AG04449 (cell line): ENCODE measurements around the gene FCHO1.
A peak's percentile ranks its signal among the peaks of the same experiment; 100 is the strongest.

ENCODE experiments used
- CTCF ChIA-PET: fragments of 350-600 bp; formaldehyde crosslinking; extraction: SDS; loops from one replicate; lab custom pipeline; 2021; ENCODE audit warnings: antibody characterized with exemption; lab: Yijun Ruan, JAX
- POLR2A ChIA-PET: fragments of 400-600, 350-600 bp; formaldehyde crosslinking; extraction: SDS; loops from one replicate; lab custom pipeline; 2020; ENCODE audit warnings: antibody characterized with exemption, inconsistent platforms; lab: Yijun Ruan, JAX
- DNase-seq: peaks from one replicate; pipeline ENCODE4 v3.0.0-alpha.2; 2010; ENCODE audit warnings: low read depth, low spot score
- H3K4me3 ChIP-seq: 2 replicates; pipeline ENCODE4 v1.5.1; 2011; ENCODE audit warnings: low read depth, mild to moderate bottlenecking, control low read depth, low read length
- TF ChIP-seq, protein P1 (sequence below): IDR thresholded peaks from one replicate; pipeline ENCODE4 v1.5.1; 2011; ENCODE audit warnings: mild to moderate bottlenecking, moderate library complexity, low read length, control low read depth, inconsistent platforms; ENCODE audit not compliant: insufficient read depth; ENCODE audit errors: missing control alignments

FCHO1 gene

DNA sequence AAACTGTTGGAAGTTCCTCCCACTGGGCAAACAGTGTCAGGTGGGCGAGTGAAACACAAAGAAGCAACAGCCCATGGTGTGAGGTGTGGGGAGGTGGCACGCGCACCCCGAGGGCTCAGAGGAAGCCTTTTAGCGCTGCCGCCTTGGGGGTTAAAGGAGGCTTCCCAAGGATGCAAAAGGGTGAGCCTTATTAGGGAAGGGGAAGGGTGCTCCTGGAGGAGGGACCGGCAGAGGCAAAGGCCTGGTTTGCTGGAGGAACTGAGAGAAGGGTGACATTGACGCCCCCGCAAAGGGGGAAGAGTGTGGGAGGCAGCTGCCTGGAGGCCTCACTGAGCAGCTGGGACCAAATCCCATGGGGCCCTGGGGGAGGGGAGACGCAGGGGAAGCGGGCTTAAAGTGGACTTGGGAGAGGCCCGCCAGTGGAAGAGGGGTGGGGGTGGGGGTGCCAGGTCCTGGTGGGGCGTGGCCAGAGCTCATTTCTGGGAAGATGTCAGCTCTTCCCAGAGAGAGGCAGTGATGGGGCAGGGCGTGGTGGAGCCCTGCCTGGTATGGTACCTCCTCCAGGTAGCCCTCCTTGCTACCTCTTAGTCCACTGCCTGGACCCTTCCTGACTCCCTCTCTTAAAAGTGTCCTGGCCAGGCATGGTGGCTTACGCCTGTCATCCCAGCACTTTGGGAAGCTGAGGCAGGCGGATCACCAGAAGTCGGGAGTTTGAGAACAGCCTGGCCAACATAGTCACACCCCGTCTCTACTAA, 12.0 kb upstream of the FCHO1 start:
- ChIA-PET CTCF (interaction anchor here (1.8 kb wide), 1 partner anchor 133 kb away, joined by 3 read pairs; no protein-coding TSS in a partner anchor), POLR2A (no interaction called here)
- TF ChIP-seq, protein P1, sequence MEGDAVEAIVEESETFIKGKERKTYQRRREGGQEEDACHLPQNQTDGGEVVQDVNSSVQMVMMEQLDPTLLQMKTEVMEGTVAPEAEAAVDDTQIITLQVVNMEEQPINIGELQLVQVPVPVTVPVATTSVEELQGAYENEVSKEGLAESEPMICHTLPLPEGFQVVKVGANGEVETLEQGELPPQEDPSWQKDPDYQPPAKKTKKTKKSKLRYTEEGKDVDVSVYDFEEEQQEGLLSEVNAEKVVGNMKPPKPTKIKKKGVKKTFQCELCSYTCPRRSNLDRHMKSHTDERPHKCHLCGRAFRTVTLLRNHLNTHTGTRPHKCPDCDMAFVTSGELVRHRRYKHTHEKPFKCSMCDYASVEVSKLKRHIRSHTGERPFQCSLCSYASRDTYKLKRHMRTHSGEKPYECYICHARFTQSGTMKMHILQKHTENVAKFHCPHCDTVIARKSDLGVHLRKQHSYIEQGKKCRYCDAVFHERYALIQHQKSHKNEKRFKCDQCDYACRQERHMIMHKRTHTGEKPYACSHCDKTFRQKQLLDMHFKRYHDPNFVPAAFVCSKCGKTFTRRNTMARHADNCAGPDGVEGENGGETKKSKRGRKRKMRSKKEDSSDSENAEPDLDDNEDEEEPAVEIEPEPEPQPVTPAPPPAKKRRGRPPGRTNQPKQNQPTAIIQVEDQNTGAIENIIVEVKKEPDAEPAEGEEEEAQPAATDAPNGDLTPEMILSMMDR: no peak
- H3K4me3 ChIP-seq: no peak overlapping the region
- DNase-seq: no peak

DNA sequence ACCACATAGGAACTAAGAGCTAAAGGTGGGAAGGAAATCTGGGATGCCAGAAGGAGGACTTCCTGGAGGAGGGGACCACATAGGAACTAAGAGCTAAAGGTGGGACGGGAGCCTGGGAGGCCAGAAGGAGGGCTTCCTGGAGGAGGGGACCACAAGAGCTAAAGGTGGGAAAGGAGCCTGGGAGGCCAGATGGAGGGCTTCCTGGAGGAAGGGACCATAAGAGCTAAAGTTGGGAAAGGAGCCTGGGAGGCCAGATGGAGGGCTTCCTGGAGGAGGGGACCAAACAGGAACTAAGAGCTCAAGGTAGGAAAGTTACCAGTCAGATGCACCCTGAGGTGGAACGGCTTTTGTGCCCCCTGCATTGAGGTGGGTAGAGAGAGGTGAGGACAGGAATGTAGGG, 9.8 kb upstream of the FCHO1 start:
- H3K4me3 ChIP-seq: no peak overlapping the region
- CTCF ChIA-PET: interaction anchor here (0.9 to 2.9 kb wide), 2 partner anchors 10 to 25 kb away, joined by 3 to 11 read pairs; no protein-coding TSS in a partner anchor
- DNase-seq: no peak
- POLR2A ChIA-PET: no interaction called here
- TF ChIP-seq, protein P1: no peak

DNA sequence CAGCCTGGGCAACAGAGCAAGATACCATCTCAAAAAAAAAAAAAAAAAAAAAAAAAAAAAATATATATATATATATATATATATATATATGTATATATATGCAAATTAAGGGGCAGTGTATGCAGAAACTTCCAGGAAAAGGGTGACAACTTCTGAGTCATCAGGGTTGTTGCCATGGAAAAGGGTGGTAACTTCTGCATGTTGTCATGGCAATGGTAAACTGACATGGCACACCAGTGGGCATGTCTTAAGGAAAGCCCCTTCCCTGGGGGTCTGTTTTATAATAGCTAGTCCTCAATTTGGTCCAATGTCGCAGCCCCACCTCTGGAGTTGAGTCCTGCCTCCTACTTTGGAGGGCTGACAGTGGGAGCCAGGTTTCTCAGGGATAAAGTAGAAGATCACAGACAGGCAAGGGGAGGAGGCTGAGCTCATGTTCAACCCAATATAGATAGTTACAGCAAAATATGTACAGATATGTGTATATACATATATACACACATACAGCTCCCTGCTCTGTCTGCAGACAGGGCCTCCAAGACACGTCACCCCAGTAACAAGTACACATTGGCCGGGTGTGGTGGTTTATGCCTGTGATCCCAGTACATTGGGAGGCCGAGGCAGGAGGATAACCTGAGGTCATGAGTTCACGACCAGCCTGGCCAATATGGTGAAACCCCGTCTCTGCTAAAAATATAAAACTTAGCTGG, 7.2 kb upstream of the FCHO1 start:
- POLR2A ChIA-PET: no interaction called here

DNA sequence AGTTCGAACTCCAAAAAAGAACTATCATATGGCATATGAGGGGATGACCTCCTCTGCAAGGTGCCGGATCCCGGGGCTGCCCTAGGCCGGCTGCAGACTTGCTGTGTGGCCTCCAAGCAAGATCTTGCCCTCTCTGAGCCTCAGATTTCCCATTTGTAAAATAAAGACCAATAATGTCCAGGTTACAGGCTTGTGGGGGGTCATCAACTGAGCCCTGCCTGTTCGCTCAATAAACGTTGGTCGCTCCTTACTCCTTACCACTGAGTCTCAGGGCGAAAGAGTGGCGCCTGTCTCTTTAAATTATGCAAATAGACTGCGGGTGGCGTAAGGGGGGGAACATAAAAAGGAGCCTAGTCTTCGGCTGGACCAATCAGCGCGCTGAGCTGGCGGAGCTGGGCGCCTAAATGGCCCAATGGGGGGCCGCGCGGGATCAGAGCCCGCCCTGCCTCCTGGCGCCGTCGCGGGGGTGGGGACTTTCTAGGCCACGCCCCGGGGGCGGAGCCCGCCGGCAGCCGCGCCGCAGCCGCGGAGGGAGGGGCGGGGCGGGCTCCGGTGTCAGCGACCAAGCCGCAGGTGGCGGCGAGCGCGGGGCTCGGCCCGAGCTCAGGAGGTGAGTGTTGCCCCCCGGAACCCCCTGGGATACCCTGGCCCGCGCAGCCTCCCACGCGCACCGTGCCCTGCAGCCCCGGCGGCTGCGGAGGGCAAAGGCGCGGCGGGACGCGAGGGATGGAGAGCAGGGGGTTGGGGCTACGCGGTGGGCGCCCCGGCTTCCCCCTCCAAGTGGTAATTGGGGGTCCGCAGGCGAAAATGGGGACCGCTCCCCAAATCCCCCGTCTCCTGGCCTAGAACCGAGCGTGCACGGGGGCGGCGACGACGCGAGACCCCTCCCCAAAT, 3.8 kb upstream of the FCHO1 start:
- ChIA-PET CTCF (interaction anchor here (0.7 to 1.4 kb wide), 3 partner anchors 15 to 19 kb away, joined by 3 read pairs; no protein-coding TSS in a partner anchor), POLR2A (no interaction called here)
- peak; percentile 21 for DNase-seq
- H3K4me3 ChIP-seq: peak overlapping the region; percentile 56
- TF ChIP-seq, protein P1: no peak

More for the DNA sequence above, 7.2 kb upstream of the FCHO1 start:
- DNase-seq: no peak
- H3K4me3 ChIP-seq: no peak overlapping the region
- CTCF ChIA-PET: no interaction called here
- TF ChIP-seq, protein P1: no peak

DNA sequence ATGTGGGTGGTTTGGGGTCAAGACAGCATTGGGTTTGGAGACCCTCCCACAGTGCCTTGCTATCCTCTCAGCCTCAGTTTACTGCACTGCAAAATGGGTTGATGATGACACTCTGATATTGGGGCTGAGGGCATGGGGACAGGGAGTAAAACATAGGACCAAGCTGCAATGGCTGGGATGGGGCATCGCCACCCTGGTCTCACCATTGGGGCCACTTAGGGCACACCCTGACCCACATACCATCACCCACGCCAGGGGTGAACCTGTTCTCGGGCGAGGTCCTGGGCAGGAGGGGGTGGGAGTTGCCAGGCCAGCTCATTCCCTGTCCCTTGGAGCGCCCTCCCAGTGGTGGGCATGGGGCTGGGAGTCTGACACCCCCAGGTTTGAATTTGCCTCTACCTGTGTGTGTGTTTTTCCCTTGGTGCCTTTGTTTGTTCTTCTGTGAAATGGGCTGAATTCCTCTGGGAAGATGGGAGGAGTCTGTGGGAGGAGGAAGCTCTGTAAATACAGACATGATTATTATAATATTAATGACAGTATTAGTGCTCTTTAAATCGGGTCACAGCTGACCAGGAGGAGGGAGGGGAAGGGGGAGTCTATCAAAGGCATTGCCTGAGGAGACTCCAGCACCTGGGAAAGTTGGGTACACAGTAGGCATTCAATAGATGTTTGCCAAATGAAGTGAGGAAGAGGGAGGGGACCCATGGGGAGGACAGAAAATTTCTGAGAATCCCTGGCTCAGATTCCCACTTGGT, 2.2 kb upstream of the FCHO1 start:
- ChIA-PET CTCF (interaction anchor here (0.9 to 1.2 kb wide), 3 partner anchors 18 to 29 kb away, joined by 3 read pairs; no protein-coding TSS in a partner anchor), POLR2A (no interaction called here)
- no peak overlapping the region for H3K4me3 ChIP-seq
- TF ChIP-seq, protein P1: no peak
- no peak for DNase-seq
